ENCODE results near the gene AQP1. TPM values are rescaled to one million over a fixed set of nuclear protein-coding genes. Genes with fewer than 3 reads are reported as not detected.

The AQP1 gene
- polyA plus RNA-seq, 1 donor from 2014 or later, result 3.2 TPM

- Histone ChIP-seq H3K9me2 (ENCODE audit: insufficient read depth, low read length) (no peaks in the 10 kb centered on the region), H3K27ac (ENCODE audit: low read length) (no peak overlapping the region), H3K79me2 (replicated peaks; ENCODE audit: insufficient read depth, low read length) (no peaks in the 10 kb centered on the region), H4K20me1 (ENCODE audit: insufficient read depth) (no peaks in the 10 kb centered on the region), H3K9me3 (ENCODE audit: low read length) (no peaks in the 10 kb centered on the region), H2AFZ (ENCODE audit: low read depth, low read length) (no peak overlapping the region), H3K36me3 (ENCODE audit: insufficient read depth, low read length) (no peaks in the 10 kb centered on the region), H3K9ac (ENCODE audit: low read length) (no peak overlapping the region), H3K4me2 (ENCODE audit: low read length) (no peak overlapping the region), H3F3A (ENCODE audit: insufficient read depth, low read length, poor library complexity, severe bottlenecking) (no peaks in the 10 kb centered on the region), H3K27me3 (ENCODE audit: insufficient read depth, low read depth, low read length) (no peaks in the 10 kb centered on the region), H3K4me3 (ENCODE audit: low read length) (no peak overlapping the region)
- TF ChIP-seq POLR2AphosphoS5 (IDR thresholded peaks at IDR 0.05) (no peak), TAF1 (IDR thresholded peaks at IDR 0.05; ENCODE audit: low read depth) (no peak), EZH2 (IDR thresholded peaks at IDR 0.05; ENCODE audit: borderline replicate concordance, insufficient read depth, low read length, poor library complexity, severe bottlenecking) (no peak), SMC3 (conservative IDR thresholded peaks at IDR 0.05; ENCODE audit: poor library complexity) (no peak), MXI1 (conservative IDR thresholded peaks at IDR 0.05; ENCODE audit: poor library complexity, severe bottlenecking) (no peak), REST (IDR thresholded peaks at IDR 0.05; ENCODE audit: borderline replicate concordance) (no peak), EP300 (conservative IDR thresholded peaks at IDR 0.05; ENCODE audit: poor library complexity, severe bottlenecking) (no peak), RAD21 (conservative IDR thresholded peaks at IDR 0.05) (no peak)
- TF ChIP-seq, protein P1, sequence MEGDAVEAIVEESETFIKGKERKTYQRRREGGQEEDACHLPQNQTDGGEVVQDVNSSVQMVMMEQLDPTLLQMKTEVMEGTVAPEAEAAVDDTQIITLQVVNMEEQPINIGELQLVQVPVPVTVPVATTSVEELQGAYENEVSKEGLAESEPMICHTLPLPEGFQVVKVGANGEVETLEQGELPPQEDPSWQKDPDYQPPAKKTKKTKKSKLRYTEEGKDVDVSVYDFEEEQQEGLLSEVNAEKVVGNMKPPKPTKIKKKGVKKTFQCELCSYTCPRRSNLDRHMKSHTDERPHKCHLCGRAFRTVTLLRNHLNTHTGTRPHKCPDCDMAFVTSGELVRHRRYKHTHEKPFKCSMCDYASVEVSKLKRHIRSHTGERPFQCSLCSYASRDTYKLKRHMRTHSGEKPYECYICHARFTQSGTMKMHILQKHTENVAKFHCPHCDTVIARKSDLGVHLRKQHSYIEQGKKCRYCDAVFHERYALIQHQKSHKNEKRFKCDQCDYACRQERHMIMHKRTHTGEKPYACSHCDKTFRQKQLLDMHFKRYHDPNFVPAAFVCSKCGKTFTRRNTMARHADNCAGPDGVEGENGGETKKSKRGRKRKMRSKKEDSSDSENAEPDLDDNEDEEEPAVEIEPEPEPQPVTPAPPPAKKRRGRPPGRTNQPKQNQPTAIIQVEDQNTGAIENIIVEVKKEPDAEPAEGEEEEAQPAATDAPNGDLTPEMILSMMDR (IDR thresholded peaks at IDR 0.05; ENCODE audit: poor library complexity, severe bottlenecking), result no peak
Measured at GRCh38 chr7:30918676-30919075, 7.0 kb downstream of the AQP1 start.

DNA sequence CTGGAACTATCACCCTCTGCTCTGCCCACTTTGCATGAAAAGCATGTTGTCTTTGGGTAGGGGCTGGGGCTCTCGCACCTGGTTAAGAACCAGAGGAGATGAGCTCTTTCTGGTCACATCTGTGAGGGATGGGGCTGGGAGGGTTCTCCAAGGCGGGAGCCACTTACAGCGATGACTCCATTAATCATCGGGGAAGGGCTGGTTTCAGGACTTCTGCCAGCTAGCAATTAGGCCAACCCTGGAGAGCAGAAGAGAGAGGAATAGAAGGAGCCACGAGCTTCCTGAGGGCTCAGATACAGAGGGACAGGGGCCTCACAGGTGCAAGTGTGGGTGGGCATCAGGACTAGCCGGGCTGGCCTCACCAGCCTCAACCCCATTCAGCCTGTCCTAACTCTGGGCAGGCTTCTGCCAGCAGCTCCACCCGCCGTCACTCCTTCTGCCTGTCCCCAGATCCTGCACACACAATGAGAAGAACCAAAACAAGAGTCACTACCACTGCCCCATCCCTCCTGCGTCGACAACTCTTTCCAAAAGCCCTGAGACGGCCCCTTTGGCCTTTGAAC lies 8.4 kb downstream of the AQP1 start:
- Histone ChIP-seq H3K79me2 (replicated peaks; ENCODE audit: insufficient read depth, low read length) (no peaks in the 10 kb centered on the region), H3K4me3 (ENCODE audit: low read length) (no peak overlapping the region), H3K9ac (ENCODE audit: low read length) (no peak overlapping the region), H3K27me3 (ENCODE audit: insufficient read depth, low read depth, low read length) (no peaks in the 10 kb centered on the region), H3F3A (ENCODE audit: insufficient read depth, low read length, poor library complexity, severe bottlenecking) (no peaks in the 10 kb centered on the region), H3K27ac (ENCODE audit: low read length) (no peak overlapping the region), H2AFZ (ENCODE audit: low read depth, low read length) (no peak overlapping the region), H3K9me3 (ENCODE audit: low read length) (no peaks in the 10 kb centered on the region), H3K9me2 (ENCODE audit: insufficient read depth, low read length) (no peaks in the 10 kb centered on the region), H3K36me3 (ENCODE audit: insufficient read depth, low read length) (no peaks in the 10 kb centered on the region), H3K4me2 (ENCODE audit: low read length) (no peak overlapping the region), H4K20me1 (ENCODE audit: insufficient read depth) (no peaks in the 10 kb centered on the region)
- TF ChIP-seq SMC3 (conservative IDR thresholded peaks at IDR 0.05; ENCODE audit: poor library complexity), result no peak
- TF ChIP-seq TAF1 (IDR thresholded peaks at IDR 0.05; ENCODE audit: low read depth), result no peak
- TF ChIP-seq MXI1 (conservative IDR thresholded peaks at IDR 0.05; ENCODE audit: poor library complexity, severe bottlenecking), result no peak
